Stimulated activated CD8-positive, alpha-beta memory T cell treated with anti-CD3 and anti-CD28 coated beads, Interleukin-7, amount 100 ng/mL, for 24 hours (primary cell): Measurements from ENCODE around the gene TRPM7.
"Not testable (repeated sequence)": the region's sequence is repeated elsewhere in the genome, so short reads cannot be mapped to it uniquely, and the experiment has no call there.

Experiments
- DNase-seq: peaks from one replicate; pipeline ENCODE4 v3.0.0-alpha.2; 2020; ENCODE audit warnings: low read depth

The TRPM7 gene

GRCh38 chr15:50670115-50670514 is 16.5 kb downstream of the TRPM7 start:
- no peak for DNase-seq

GRCh38 chr15:50669611-50670010 is 17.0 kb downstream of the TRPM7 start:
- DNase-seq, result no peak

GRCh38 chr15:50665938-50666337 is 20.7 kb downstream of the TRPM7 start:
- no peak for DNase-seq

- DNase-seq, result no peak
These were observed 31.0 kb downstream of the TRPM7 start for GRCh38 chr15:50655555-50655954.

- DNase-seq, result no peak
These were observed 33.3 kb downstream of the TRPM7 start for GRCh38 chr15:50653156-50653743.

- no peak for DNase-seq
These were observed 33.9 kb downstream of the TRPM7 start for GRCh38 chr15:50652671-50653070.

GRCh38 chr15:50641318-50641717 is 45.3 kb downstream of the TRPM7 start:
- DNase-seq, result no peak

GRCh38 chr15:50636146-50636545 is 50.5 kb downstream of the TRPM7 start:
- DNase-seq, result no peak

GRCh38 chr15:50633653-50634052 is 52.9 kb downstream of the TRPM7 start:
- no peak for DNase-seq

GRCh38 chr15:50628421-50628820 is 58.2 kb downstream of the TRPM7 start:
- no peak for DNase-seq

GRCh38 chr15:50627351-50628055 is 59.1 kb downstream of the TRPM7 start:
- DNase-seq, result no peak

GRCh38 chr15:50624616-50625168 is 61.9 kb downstream of the TRPM7 start:
- DNase-seq, result no peak

- DNase-seq, result not testable (repeated sequence)
These were observed 64.1 kb downstream of the TRPM7 start for GRCh38 chr15:50622361-50622943.

- not testable (repeated sequence) for DNase-seq
These were observed 69.6 kb downstream of the TRPM7 start for GRCh38 chr15:50616960-50617359.

- DNase-seq, result not testable (repeated sequence)
These were observed 70.0 kb downstream of the TRPM7 start for GRCh38 chr15:50616554-50616953.

GRCh38 chr15:50613600-50613999 is 73.0 kb downstream of the TRPM7 start:
- DNase-seq, result no peak

GRCh38 chr15:50607129-50607528 is 79.5 kb downstream of the TRPM7 start:
- no peak for DNase-seq

- no peak for DNase-seq
These were observed 81.1 kb downstream of the TRPM7 start for GRCh38 chr15:50605462-50605861.

GRCh38 chr15:50602028-50602427 is 84.6 kb downstream of the TRPM7 start:
- DNase-seq, result not testable (repeated sequence)

GRCh38 chr15:50594311-50594710 is 92.3 kb downstream of the TRPM7 start:
- no peak for DNase-seq

- no peak for DNase-seq
These were observed 92.8 kb downstream of the TRPM7 start for GRCh38 chr15:50593761-50594160.

- DNase-seq, result no peak
These were observed 96.3 kb downstream of the TRPM7 start for GRCh38 chr15:50590288-50590687.

- no peak for DNase-seq
These were observed 109.1 kb downstream of the TRPM7 start for GRCh38 chr15:50577492-50577891.
